ENCODE measurements around the gene GALNT15. TPM values are rescaled to one million over a fixed set of nuclear protein-coding genes. Genes with fewer than 3 reads are reported as not detected.

The GALNT15 gene
- total RNA-seq, 4 donors from 2014 or later, result 386 to 830 (median 768) TPM

DNA sequence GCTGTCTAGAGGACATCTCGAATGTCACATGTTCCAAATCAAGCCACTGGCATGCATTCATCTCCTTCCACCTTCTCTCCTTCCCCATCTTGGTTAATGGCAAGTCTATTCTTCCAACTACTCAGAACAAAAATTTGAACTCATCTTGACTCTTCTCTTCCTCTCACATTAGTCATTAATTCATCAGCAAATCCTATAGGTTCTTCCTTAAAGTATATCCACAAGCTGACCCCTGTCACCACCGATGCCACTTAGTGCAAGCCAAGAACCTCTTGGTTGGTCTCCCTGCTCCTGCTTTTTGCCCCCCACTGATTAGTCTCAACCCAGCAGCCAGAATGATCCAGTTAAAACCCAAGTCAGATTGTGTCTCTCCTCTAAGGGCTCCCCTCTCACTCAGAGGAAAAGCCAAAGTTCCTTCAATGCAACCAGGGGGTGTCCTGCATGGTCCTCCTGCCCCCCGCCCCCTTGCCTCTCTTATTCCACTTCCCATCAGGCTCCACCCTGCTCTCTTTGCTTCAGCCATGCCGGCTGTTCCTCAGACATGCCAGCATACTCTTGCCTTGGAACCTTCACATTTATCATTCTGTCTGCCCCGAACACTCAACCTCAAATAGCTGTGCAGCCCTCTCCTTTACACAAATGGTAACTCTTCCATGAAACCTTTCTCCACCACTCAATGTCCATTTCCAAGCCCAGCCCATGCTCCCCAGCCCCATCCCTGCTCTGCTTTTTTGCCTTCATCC, 1.0 kb upstream of the GALNT15 start:
- 88 to 91% methylated on average over 5 of the region's 5 CpGs for WGBS, 2 donors
- DNase-seq (ENCODE audit: low spot score in 2 of 2), result peak in 1 of 2 donors; percentile 5
- no peaks in the 10 kb centered on the region for H3K27me3 ChIP-seq
- H3K27ac ChIP-seq, result peak overlapping the region; percentile 51 to 92 (median 76)
- H3K4me3 ChIP-seq, result peak overlapping the region in 1 of 4 donors; percentile 59
- no peaks in the 10 kb centered on the region for H3K9me3 ChIP-seq
- H3K36me3 ChIP-seq, result peaks cover 0 to 1% (median 0%) of the 10 kb centered on the region in 3 donors
- H3K4me1 ChIP-seq, result peaks cover 0 to 50% (median 10%) of the 10 kb centered on the region in 4 donors
- TF ChIP-seq, protein P1, sequence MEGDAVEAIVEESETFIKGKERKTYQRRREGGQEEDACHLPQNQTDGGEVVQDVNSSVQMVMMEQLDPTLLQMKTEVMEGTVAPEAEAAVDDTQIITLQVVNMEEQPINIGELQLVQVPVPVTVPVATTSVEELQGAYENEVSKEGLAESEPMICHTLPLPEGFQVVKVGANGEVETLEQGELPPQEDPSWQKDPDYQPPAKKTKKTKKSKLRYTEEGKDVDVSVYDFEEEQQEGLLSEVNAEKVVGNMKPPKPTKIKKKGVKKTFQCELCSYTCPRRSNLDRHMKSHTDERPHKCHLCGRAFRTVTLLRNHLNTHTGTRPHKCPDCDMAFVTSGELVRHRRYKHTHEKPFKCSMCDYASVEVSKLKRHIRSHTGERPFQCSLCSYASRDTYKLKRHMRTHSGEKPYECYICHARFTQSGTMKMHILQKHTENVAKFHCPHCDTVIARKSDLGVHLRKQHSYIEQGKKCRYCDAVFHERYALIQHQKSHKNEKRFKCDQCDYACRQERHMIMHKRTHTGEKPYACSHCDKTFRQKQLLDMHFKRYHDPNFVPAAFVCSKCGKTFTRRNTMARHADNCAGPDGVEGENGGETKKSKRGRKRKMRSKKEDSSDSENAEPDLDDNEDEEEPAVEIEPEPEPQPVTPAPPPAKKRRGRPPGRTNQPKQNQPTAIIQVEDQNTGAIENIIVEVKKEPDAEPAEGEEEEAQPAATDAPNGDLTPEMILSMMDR (IDR thresholded peaks at IDR 0.05), result no peak

DNA sequence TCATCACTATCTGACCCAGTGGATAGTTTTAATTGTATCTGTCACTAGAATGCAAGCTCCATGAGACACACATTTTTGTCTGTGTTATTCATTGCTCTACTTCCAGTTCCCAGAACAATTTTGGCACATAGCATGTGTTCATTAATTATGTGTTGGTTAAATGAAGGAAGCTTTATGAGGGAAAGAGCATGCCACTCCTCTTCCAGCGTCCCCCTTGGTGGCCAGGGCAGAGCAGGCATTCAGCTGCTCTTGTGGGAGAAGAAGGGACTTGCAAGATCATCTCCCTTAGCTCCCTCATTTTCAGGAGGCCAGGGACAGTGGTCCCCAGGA, 489 bp upstream of the GALNT15 start:
- H3K4me3 ChIP-seq, result peak overlapping the region; percentile 37 to 59 (median 47)
- 48 to 82% methylated on average over 1 of the region's 1 CpG for WGBS, 2 donors
- no peaks in the 10 kb centered on the region for H3K9me3 ChIP-seq
- DNase-seq (ENCODE audit: low spot score in 2 of 2), result no peak
- peak overlapping the region; percentile 51 to 92 (median 76) for H3K27ac ChIP-seq
- peaks cover 0 to 6% (median 0%) of the 10 kb centered on the region in 3 donors for H3K36me3 ChIP-seq
- H3K27me3 ChIP-seq, result no peaks in the 10 kb centered on the region
- TF ChIP-seq, protein P1 (IDR thresholded peaks at IDR 0.05), result no peak
- TF ChIP-seq EP300 (IDR thresholded peaks at IDR 0.05), result no peak
- no peak for TF ChIP-seq POLR2A (IDR thresholded peaks at IDR 0.05)
- peaks cover 0 to 55% (median 10%) of the 10 kb centered on the region in 4 donors for H3K4me1 ChIP-seq

DNA sequence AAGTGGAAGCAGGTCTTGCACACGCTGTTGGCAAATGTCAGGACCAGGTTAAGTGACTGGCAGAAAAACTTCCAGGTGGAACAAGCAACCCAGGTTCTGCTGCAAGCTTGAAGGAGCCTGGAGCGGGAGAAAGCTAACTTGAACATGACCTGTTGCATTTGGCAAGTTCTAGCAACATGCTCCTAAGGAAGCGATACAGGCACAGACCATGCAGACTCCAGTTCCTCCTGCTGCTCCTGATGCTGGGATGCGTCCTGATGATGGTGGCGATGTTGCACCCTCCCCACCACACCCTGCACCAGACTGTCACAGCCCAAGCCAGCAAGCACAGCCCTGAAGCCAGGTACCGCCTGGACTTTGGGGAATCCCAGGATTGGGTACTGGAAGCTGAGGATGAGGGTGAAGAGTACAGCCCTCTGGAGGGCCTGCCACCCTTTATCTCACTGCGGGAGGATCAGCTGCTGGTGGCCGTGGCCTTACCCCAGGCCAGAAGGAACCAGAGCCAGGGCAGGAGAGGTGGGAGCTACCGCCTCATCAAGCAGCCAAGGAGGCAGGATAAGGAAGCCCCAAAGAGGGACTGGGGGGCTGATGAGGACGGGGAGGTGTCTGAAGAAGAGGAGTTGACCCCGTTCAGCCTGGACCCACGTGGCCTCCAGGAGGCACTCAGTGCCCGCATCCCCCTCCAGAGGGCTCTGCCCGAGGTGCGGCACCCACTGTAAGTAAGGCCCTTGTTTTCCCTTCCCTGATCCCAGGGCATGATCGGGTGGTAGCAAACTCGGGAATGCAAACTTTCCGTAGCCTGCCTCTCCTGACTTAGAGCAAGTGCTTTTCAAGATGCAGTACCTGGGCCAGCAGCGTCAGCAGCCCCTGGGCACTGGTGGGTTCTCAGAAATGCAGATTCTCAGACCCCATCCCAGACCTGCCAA, 759 bp downstream of the GALNT15 start:
- 76 to 78% methylated on average over 18 to 19 of the region's 19 CpGs for WGBS, 2 donors
- H3K27me3 ChIP-seq, result no peaks in the 10 kb centered on the region
- peak in 1 of 2 donors; percentile 12 for TF ChIP-seq EP300 (IDR thresholded peaks at IDR 0.05)
- TF ChIP-seq POLR2A (IDR thresholded peaks at IDR 0.05), result no peak
- peak overlapping the region; percentile 37 to 59 (median 47) for H3K4me3 ChIP-seq
- peaks cover 0 to 56% (median 11%) of the 10 kb centered on the region in 4 donors for H3K4me1 ChIP-seq
- H3K9me3 ChIP-seq, result no peaks in the 10 kb centered on the region
- peak overlapping the region; percentile 51 to 92 (median 76) for H3K27ac ChIP-seq
- H3K36me3 ChIP-seq, result peaks cover 0 to 14% (median 0%) of the 10 kb centered on the region in 3 donors
- no peak for DNase-seq (ENCODE audit: low spot score in 2 of 2)

DNA sequence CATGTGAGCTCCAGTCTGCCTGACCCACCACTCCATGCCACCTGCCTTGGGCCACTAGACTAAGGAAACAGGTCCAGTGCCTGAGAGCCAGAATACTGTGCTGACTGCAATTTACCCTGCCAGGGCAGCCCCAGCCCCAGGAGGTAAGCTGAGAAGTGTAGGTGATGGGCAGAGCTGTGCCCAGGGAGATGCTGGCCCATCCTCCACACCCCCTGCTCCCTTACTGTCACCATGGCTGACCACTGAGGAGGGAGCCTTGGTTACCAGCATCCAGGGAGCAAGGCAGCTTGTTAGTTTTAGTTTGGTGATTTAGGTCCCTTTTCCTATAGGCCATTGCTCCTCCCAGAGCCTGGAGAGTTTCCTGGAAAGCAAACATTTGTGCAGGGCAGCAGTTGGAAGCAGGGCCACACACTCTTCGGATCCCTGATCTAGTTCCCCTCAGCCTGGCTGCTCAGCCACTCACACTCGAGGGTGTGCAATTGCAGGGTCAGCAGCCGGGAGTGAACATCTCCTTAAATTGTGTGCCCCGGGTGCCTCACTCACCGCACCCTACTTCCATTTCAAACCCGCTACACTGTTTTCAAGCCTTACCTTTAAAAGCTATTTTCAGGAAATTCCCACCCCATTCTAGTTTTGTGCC, 2.0 kb downstream of the GALNT15 start:
- WGBS, 2 donors, result 76 to 78% methylated on average over 6 of the region's 6 CpGs
- H3K27me3 ChIP-seq, result no peaks in the 10 kb centered on the region
- TF ChIP-seq, protein P1 (IDR thresholded peaks at IDR 0.05), result no peak
- TF ChIP-seq EP300 (IDR thresholded peaks at IDR 0.05) (no peak), POLR2A (IDR thresholded peaks at IDR 0.05) (no peak)
- peak overlapping the region; percentile 37 to 59 (median 47) for H3K4me3 ChIP-seq
- H3K36me3 ChIP-seq, result peaks cover 0 to 14% (median 0%) of the 10 kb centered on the region in 3 donors
- H3K27ac ChIP-seq, result peak overlapping the region; percentile 51 to 92 (median 76)
- DNase-seq (ENCODE audit: low spot score in 2 of 2), result no peak
- H3K4me1 ChIP-seq, result peaks cover 0 to 60% (median 16%) of the 10 kb centered on the region in 4 donors
- H3K9me3 ChIP-seq, result no peaks in the 10 kb centered on the region

DNA sequence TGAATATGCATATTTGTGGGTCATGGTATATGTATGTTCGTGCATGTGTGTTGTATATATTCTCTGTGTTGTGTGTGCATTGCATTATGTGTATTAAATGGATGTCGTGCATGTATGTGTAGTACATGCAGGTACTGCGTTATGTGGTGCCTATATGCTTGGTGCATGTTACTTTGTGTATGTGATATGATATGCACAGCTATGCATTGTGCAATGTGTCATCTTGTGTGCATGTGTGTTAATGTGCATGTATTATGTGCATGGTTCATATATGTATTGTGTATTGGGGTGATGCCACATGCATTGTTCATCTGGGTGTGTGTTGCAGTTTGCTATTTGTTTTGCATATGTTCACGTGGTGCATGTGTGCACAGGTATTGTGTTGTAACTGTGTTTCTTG, 2.9 kb downstream of the GALNT15 start:
- TF ChIP-seq, protein P1 (IDR thresholded peaks at IDR 0.05), result no peak
- TF ChIP-seq EP300 (IDR thresholded peaks at IDR 0.05) (no peak), POLR2A (IDR thresholded peaks at IDR 0.05) (no peak)
- peaks cover 0 to 69% (median 16%) of the 10 kb centered on the region in 4 donors for H3K4me1 ChIP-seq
- DNase-seq (ENCODE audit: low spot score in 2 of 2), result no peak
- no peaks in the 10 kb centered on the region for H3K27me3 ChIP-seq
- WGBS, 2 donors, result 83 to 88% methylated on average over 4 of the region's 4 CpGs
- H3K27ac ChIP-seq, result peak overlapping the region in 1 of 4 donors; percentile 92
- peaks cover 0 to 14% (median 0%) of the 10 kb centered on the region in 3 donors for H3K36me3 ChIP-seq
- no peaks in the 10 kb centered on the region for H3K9me3 ChIP-seq
- H3K4me3 ChIP-seq, result peak overlapping the region; percentile 37 to 59 (median 47)

All from tibial nerve (tissue), 4 donors.